ENCODE results near the gene RBM4B. TPM values are rescaled to one million over a fixed set of nuclear protein-coding genes. Genes with fewer than 3 reads are reported as not detected.
"Not testable (repeated sequence)": the region's sequence is repeated elsewhere in the genome, so short reads cannot be mapped to it uniquely, and the experiment has no call there.

The RBM4B gene
- total RNA-seq (25.7 and 30.2 TPM in 2 replicates), polyA plus RNA-seq (62.3 and 62.6 TPM in 2 replicates)

GRCh38 chr11:66677599-66678375, at the start of gene RBM4B:
TSS of gene RBM4B (minus strand) at chr11:66677887. CDS start at chr11:66677079, 808 bp downstream.
- Histone ChIP-seq H3K9me3 (ENCODE audit: low read depth) (no peaks in the 10 kb centered on the region), H3K4me1 (ENCODE audit: low read depth) (peaks cover 24% of the 10 kb centered on the region), H3K27me3 (no peaks in the 10 kb centered on the region), H3K27ac (peak within 1 kb of the TSS; percentile 96), H3K36me3 (no peaks in the 10 kb centered on the region), H3K4me3 (peak within 1 kb of the TSS; percentile 50)
- peak; percentile 97 to 99 for DNase-seq (ENCODE audit: low read depth in 1 of 2, low spot score in 1 of 2)
- no peak for TF ChIP-seq CTCF (IDR thresholded peaks at IDR 0.05; ENCODE audit: low read depth, low read length)

- DNase-seq (ENCODE audit: low read depth in 1 of 2, low spot score in 1 of 2) = peak; percentile 26 to 44
- Histone ChIP-seq H3K4me3 (no peak overlapping the region), H3K36me3 (no peaks in the 10 kb centered on the region), H3K27ac (no peak overlapping the region), H3K9me3 (ENCODE audit: low read depth) (no peaks in the 10 kb centered on the region), H3K27me3 (peaks cover 43% of the 10 kb centered on the region), H3K4me1 (ENCODE audit: low read depth) (peaks cover 14% of the 10 kb centered on the region)
- TF ChIP-seq CTCF (IDR thresholded peaks at IDR 0.05; ENCODE audit: low read depth, low read length) = no peak
Measured at GRCh38 chr11:66725647-66726046, 48.0 kb upstream of the RBM4B start.

- H3K4me1 ChIP-seq (ENCODE audit: low read depth) = peaks cover 18% of the 10 kb centered on the region
- DNase-seq (ENCODE audit: low read depth in 1 of 2, low spot score in 1 of 2) = no peak
- H3K27ac ChIP-seq = no peak overlapping the region
- no peak overlapping the region for H3K4me3 ChIP-seq
- peaks cover 39% of the 10 kb centered on the region for H3K27me3 ChIP-seq
- H3K36me3 ChIP-seq = no peaks in the 10 kb centered on the region
- no peak for TF ChIP-seq CTCF (IDR thresholded peaks at IDR 0.05; ENCODE audit: low read depth, low read length)
- H3K9me3 ChIP-seq (ENCODE audit: low read depth) = no peaks in the 10 kb centered on the region
Measured at GRCh38 chr11:66725114-66725513, 47.4 kb upstream of the RBM4B start.

GRCh38 chr11:66724167-66724566, 46.5 kb upstream of the RBM4B start:
- H3K36me3 ChIP-seq; DNase-seq (ENCODE audit: low read depth in 1 of 2, low spot score in 1 of 2); H3K9me3 ChIP-seq (ENCODE audit: low read depth): not testable (repeated sequence)

GRCh38 chr11:66723693-66724092, 46.0 kb upstream of the RBM4B start:
- no peak overlapping the region for H3K4me3 ChIP-seq
- H3K27ac ChIP-seq = no peak overlapping the region
- peaks cover 18% of the 10 kb centered on the region for H3K4me1 ChIP-seq (ENCODE audit: low read depth)
- no peaks in the 10 kb centered on the region for H3K9me3 ChIP-seq (ENCODE audit: low read depth)
- peaks cover 25% of the 10 kb centered on the region for H3K27me3 ChIP-seq
- no peak for TF ChIP-seq CTCF (IDR thresholded peaks at IDR 0.05; ENCODE audit: low read depth, low read length)
- no peaks in the 10 kb centered on the region for H3K36me3 ChIP-seq
- no peak for DNase-seq (ENCODE audit: low read depth in 1 of 2, low spot score in 1 of 2)

More at GRCh38 chr11:66724167-66724566, 46.5 kb upstream of the RBM4B start:
- H3K27ac ChIP-seq, H3K4me3 ChIP-seq: not testable (repeated sequence)
- H3K27me3 ChIP-seq = peaks cover 29% of the 10 kb centered on the region
- peaks cover 18% of the 10 kb centered on the region for H3K4me1 ChIP-seq (ENCODE audit: low read depth)
